Right lung (tissue), 5 donors: ENCODE data around the gene DDR2. TPM values are rescaled to one million over a fixed set of nuclear protein-coding genes. Genes with fewer than 3 reads are reported as not detected.
A peak's percentile ranks its signal among the peaks of the same experiment; 100 is the strongest.
"Not testable (repeated sequence)": the region's sequence is repeated elsewhere in the genome, so short reads cannot be mapped to it uniquely, and the experiment has no call there.

ENCODE experiments used
- DNase-seq, 2 donors: peaks; one replicate each; pipeline ENCODE4 v3.0.0-alpha.2; 2013
- polyA plus RNA-seq, 5 donors: library from polyadenylated mRNA; unstranded; fragments of 120-200 nt; gene quantifications; one replicate each; pipeline versions ENCODE4 v1.2.1 to v1.2.3, GENCODE V29; 2013; ENCODE audit warnings: inconsistent platforms in 1 of 5, low replicate concordance in 1 of 5; ENCODE audit not compliant: insufficient read length in 5 of 5, insufficient read depth in 1 of 5

The DDR2 gene
- polyA plus RNA-seq, 5 donors: 20.4 to 50.4 (median 45.5) TPM

GRCh38 chr1:162756523-162756922, 124.3 kb downstream of the DDR2 start:
- DNase-seq: no peak

- no peak for DNase-seq
Measured at GRCh38 chr1:162757476-162757875, 125.2 kb downstream of the DDR2 start.

- DNase-seq: no peak
Measured at GRCh38 chr1:162765788-162766187, 133.5 kb downstream of the DDR2 start.

GRCh38 chr1:162772571-162773154, 140.4 kb downstream of the DDR2 start:
- no peak for DNase-seq

GRCh38 chr1:162774007-162774406, 141.7 kb downstream of the DDR2 start:
- DNase-seq: no peak

- no peak for DNase-seq
Measured at GRCh38 chr1:162779043-162779442, 146.8 kb downstream of the DDR2 start.

GRCh38 chr1:162782671-162783070, 150.4 kb downstream of the DDR2 start:
- no peak for DNase-seq

- not testable (repeated sequence) for DNase-seq
Measured at GRCh38 chr1:162784926-162785325, 152.7 kb downstream of the DDR2 start.

DNA sequence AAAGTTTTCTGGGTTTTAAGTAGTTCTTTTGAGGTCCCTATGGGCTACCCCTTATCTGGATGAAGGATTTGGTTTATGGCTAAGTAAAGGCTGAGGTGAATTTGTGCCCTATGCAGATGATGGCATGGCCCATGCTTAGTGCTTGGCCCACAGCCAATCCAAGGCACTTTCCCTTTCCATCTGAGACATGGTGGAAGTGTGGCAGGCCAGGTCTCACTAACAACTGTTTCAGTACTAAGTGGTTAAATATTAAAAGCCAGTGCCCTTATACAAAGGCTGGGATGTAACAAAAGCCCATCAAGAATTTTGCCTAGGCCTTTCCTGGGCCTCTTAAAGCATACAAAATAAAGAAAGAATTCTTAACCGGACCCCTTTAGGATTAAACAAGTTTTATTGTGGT, 156.5 kb downstream of the DDR2 start:
- DNase-seq: peak; percentile 15 to 30

DNA sequence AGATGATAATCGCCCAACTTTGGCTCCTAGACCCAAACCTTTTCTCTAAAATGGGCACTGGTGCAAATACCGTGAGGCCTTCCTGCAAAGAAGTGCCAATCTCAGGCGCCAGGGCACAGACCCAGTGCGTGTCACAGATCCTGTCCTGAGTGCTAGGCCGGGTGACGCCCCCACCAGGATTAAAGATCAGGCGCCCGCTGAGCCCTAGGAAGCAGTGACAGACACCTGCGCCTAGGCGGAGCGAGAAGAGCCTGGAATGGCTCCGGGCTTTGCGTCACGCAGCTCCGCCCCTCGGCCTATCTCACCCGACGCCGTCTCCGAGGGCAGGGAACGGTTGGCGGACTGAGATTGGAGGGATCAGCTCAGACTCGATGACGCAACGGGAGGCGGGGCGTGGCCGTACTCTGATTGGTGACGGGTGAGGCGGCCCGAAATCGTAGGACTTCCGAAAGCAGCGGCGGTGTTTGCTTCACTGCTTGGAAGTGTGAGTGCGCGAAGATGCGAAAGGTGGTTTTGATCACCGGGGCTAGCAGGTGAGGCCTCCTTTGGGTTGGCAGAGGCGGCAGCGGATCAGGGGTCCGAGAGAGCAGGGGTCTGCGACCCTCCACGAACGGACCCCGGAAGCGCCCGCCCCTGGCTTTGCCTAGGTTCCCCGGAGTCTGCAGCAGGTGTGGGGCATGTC, 158.2 kb downstream of the DDR2 start, which contains the start of gene HSD17B7:
TSS of gene HSD17B7 (plus strand) at position 400 of the 682 bp plus-strand sequence. CDS start at position 499, 99 bp downstream.
- DNase-seq: peak; percentile 63 to 70

DNA sequence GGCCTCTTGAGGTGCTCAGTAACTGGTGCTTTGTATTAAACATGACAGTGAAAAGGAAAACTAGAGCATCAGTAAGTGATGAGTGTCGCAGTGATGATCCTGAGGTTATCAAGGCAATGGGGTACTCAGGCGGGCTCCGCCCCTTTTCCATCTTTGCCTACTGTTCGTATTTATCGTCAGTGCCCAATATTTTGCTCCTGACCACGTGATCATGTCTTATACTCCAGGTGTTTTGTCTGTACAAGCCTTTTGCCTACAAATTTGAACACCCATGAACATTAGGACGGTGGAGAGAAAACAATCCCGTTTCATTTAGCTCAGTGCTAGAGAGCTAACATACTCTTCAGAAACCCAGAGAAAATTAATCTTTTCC, 158.7 kb downstream of the DDR2 start:
- DNase-seq: peak in 1 of 2 donors; percentile 7

DNA sequence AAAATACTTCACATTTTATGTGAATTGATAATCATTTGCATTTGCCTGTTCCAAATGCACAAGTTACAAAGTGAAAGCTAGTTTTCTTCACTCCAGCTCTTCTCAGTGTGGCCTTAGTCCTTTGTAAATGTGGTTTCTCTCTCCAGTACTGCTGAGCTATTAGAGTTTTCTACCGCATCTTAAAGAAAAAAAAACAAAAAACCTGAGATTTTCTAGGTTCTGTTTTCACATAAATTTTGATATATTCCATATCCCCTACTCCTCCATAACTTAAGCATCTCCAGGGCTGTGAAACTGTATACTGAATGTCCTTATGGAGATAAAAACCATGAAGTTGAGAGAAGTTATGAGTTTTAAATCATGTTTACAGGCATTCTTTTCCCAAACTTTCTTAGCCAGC, 162.0 kb downstream of the DDR2 start:
- DNase-seq: not testable (repeated sequence)

DNA sequence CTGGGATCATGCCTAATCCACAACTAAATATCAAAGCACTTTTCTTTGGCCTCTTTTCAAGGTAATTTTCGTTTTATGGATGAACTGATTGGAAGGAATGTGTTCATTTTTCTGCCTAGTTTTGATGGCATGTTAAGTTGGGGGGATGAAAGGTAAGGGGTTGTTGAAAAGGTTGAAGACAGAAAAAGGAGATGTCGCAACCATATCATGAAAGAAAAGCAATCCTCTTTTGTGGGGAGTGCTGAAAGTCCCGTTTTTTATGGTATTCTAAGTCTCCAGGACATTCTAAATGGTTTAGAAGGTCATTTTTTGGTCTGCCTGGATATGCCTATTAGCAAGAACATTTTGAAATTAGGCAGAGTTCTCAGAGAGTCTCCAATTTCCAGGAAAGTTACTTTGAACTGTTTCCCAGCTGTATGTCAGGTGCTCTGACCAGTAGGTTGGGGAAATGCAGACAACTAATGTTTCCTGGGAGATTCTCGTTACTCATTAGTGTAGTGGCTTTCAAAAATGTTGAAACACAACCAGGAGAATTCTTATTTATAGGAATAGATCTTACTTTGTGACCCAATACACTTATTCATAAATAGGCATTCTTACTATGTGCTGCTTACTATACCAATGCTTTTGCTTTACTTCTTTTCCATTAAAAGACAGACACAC, 164.5 kb downstream of the DDR2 start:
- DNase-seq: not testable (repeated sequence)

DNA sequence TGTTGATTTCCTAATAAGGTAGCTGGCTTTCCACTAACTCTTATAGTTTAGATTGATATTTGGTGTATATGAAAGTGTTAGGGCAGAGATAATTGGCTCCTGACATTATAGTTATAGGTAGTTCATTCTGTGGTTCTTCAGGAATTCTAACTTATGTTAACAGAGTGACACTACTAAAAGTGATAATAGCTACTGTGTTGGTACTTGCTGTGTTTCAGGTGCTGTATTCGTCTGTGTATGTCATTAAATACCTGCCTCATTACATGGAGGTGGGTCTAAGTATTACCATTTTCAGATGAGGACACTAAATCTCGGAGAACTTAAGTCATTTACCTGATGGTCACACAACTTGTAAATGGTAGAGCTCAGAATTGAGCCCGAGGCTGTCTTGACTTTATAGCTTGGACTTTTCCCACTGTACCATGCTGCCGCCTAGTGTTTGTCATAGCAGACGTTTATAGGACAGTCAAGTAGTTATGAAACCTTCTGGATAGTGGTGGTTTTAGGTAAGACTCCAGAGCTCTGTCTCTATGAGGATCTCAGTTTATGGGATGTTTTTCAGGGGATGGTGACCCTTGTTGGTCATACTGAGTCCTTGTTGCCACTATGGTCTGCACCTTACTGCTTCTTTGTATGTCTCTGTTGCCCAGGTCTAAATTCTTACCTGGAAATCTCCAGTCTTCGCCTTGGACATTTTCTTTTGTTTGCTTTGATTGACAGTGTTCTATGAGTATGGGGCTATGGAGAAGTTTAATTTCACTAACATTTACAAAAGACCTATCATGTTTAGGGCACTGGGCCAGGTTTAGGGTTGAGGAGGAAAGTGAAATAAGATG, 167.9 kb downstream of the DDR2 start:
- peak; percentile 32 to 53 for DNase-seq

- not testable (repeated sequence) for DNase-seq
Measured at GRCh38 chr1:162807503-162807902, 175.2 kb downstream of the DDR2 start.

DNA sequence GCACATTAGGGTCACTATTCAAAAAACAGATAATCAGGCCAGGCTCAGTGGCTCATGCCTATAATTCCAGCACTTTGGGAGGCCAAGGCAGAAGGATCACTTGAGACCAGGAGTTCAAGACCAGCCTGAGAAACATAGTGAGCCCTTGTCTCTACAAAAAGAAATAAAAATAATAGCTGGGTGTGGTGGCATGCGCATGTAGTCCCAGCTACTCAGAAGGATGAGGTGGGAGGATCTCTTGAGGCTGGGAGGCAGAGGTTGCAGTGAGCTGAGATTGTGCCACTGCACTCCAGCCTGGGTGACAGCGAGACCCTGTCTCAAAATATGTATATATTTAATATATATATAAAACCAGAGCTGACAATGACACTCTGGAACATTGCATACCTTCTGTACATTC, 180.1 kb downstream of the DDR2 start:
- DNase-seq: not testable (repeated sequence)

DNA sequence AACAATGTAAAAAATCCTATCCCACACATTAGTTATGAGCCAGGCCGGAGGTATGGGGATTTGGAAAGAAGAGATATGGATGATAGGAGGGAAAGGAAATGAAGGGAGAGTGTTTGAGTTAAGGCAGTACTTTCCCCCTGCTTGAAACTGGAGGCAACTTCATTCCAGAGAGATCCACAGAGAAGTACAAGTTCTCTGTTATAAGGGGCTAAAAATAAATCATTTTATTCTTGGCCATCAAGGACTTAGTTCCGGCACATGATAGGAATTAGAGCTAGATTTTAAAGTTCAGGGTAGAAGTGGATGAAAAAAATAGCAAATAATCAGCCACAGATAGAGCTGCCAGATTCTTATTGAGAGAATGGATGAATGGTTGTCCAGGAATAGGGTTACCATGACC, 185.9 kb downstream of the DDR2 start:
- DNase-seq: not testable (repeated sequence)

DNA sequence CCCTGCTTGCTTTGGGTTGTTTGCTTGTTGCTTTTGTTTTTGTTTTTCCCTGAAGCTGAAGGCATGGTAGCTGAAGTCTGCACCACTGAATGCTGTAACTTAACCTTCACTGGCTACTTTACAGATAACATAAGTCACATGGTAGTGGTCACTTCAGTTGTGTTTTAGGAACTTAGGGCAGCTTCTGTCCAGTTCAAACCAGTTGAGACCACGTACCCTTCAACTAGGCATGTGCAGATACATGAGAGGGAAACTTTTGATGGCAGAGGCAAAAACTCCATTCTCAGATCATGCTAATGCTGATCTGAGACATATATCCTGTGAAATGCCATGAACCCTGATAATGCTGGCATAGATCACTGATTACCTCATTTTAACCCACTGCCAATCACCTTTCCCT, 186.4 kb downstream of the DDR2 start:
- DNase-seq: not testable (repeated sequence)

DNA sequence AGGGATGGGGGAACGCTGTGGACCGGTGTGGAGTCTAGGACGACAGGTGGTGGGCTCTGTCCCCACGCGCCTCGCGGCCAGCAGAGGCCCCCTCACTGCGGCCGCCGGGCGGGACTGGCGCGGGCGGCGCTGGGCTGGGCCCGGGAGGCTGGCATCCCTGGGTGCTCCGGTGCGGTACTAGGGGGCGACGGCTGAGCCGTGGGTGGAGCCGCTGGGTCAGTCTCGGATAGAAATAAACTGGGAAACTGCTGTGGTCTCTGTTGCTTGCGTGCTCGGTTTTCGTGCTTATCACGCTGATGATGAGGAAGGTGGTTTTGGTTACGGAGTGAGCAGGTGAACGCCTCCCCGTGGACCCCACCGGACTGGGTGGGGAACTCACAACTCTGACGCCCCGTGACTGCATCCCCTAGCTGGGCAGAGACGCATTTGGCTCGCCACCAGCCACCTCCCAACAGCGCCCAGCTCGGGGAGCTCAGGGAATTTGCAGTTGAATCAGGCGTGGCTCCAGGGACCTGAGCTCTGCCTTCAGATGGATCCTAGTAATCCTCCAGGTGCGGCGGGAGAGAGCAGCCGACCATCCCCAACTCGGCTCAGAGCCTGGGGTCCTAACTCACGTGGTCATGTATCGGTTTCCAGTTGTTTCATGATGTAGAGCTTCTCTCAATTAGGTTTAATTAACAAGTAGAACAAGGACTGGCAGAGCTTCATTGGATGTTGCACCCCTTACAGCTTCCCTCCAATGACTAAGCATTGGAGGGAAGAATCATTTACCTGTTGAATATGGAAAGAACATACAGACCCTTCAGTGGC, 190.3 kb downstream of the DDR2 start:
- DNase-seq: peak in 1 of 2 donors; percentile 12

DNA sequence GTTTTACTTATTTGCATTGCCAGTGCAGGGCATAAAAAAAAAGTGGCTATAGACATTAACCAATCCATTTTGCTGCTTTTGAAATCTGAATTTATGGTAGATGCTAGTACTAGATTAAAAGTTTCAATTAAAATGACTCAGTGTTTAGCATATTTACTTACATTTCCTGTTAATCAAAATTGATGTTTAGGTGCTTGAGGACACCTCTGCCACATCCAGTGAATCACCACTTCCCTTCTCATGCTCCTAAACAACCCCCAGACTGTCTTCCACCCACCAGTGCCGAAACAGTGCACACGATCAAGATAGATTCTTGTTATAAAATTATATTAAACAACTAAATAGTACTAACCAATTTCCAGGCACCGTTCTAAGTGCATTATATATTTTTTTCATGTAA, 191.0 kb downstream of the DDR2 start:
- no peak for DNase-seq
